GM19351 (cell line): ENCODE measurements around the gene ZNF668.
"Not testable (repeated sequence)": the region's sequence is repeated elsewhere in the genome, so short reads cannot be mapped to it uniquely, and the experiment has no call there.

Source experiments
- ATAC-seq: cut with Tn5 transposase; IDR thresholded peaks from one replicate; pipeline ENCODE4 v1.9.1; 2021; ENCODE audit warnings: mild to moderate bottlenecking, moderate library complexity; ENCODE audit not compliant: unreplicated experiment

Gene ZNF668

GRCh38 chr16:31100876-31101641, 27.0 kb upstream of the ZNF668 start:
- ATAC-seq, result not testable (repeated sequence)

DNA sequence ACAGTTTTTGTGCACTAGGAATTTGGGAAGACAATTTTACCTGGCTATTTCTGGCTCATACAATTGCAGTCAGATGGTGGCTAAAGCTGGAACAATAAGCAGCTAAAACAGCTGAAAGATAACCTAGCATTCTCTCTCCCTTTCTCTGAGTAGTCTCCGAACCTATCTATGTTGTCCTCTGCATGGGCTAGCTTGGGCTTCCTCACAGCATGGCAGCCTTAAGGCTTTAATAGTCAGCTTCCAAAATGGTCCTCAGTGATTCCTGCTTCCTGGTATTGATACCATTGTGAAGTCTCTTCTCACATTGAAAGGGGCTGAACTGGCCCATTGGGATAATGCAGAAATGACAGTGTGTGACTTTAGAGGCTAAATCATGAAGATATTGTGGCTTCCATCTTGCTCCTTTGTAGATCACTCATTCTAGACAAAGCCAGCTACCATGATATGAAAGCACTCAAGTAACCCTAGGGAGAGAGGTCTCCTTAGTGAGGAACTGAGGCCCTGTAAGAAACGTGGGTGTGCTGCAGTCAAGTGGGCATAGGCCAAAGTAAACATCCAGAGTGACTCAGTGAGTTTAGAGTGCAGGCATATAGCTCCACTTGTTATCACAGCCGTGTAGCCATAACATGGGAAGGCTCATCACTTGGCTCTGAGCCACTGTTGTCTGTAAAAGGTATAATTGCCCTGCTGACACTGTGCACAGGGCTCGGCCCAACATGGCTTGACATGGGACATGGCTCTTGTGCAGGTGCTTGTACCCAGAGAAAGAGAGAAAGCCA, 26.0 kb upstream of the ZNF668 start:
- ATAC-seq, result no peak

GRCh38 chr16:31094424-31095120, 20.5 kb upstream of the ZNF668 start, which contains the start of gene VKORC1:
TSS of gene VKORC1 (minus strand) at chr16:31094797. CDS start at chr16:31094729, 68 bp downstream.
- ATAC-seq, result peak; percentile 78

DNA sequence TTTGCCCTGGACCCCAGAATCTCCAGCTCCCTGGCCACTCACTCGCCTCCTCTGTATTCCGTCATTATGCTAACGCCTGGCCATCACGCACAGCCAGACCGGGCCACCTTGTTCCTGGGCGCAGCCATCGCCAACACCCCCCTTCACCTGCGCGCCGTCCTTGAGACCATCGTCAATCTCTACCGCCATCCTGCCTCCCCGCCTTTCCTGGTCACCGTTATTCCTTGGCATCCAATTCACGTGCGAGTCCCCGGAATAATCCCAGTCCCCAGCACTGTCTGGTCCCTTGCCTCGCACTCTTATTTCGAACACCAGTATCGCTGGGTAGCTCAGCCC, 20.0 kb upstream of the ZNF668 start:
- no peak for ATAC-seq

- no peak for ATAC-seq
Measured at GRCh38 chr16:31093132-31093703, 19.2 kb upstream of the ZNF668 start.

- ATAC-seq, result no peak
Measured at GRCh38 chr16:31092330-31092729, 18.3 kb upstream of the ZNF668 start.

DNA sequence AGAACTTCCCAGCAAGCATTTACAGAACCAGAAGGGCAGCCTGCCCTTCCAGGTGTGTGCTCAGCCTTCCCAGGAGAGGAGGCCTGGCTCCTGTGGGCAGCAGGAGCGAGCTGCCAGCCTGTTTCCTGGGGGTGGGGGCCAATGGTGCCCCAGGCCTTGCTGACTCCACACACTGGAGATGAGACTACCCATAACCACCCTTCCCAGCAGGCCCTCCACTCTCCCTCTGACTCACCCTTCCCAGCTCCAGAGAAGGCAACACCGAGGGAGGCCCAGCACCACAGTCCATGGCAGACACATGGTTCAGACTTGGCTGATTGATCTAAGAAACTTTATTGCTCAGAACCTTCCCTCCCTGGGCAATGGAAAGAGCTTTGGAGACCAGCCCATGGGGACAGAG, 16.5 kb upstream of the ZNF668 start:
- no peak for ATAC-seq

- no peak for ATAC-seq
Measured at GRCh38 chr16:31089199-31089598, 15.2 kb upstream of the ZNF668 start.

GRCh38 chr16:31088459-31089183, 14.6 kb upstream of the ZNF668 start, which contains the start of gene PRSS53:
TSS of gene PRSS53 (minus strand) at chr16:31088943. CDS start at chr16:31088809, 134 bp downstream.
- no peak for ATAC-seq

DNA sequence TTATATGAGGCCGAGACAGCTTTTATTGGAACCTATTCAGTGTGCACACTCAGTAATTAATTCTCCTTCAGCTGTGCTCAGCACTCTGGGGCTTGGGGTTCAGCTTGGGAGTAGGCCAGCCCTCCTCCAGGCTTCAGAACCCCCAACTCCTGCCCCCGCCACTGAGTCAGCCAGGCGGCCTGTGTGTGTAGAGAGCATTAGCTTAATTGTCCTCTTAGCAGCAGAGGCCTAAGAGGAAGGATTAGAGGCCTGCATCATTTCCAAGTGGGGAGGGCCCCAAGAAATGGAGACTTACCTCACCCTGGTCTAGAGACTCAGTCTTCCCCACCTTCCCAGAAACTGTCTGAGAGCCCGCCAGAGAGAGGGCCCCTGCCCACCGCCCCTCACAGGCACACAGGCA, 13.9 kb upstream of the ZNF668 start:
- no peak for ATAC-seq

DNA sequence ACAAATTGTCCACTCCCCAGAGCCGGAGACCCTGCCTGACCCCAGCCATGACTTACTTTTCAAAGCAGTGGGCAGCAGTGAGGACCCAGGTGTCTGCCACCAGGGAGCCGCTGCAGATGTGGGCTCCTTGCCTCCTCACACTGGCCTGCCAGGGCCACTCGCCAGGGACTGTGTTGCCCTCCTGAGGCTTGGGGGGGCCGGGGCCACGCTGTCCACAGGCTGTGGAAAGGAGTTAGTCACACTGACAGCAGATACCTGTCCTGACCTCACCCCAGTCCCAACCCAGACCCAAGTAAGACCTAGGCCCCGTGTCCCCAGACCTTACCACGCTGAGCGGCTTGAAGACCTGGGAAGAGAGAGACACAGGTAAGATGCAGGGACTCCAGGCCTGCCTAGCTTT, 13.4 kb upstream of the ZNF668 start:
- no peak for ATAC-seq

DNA sequence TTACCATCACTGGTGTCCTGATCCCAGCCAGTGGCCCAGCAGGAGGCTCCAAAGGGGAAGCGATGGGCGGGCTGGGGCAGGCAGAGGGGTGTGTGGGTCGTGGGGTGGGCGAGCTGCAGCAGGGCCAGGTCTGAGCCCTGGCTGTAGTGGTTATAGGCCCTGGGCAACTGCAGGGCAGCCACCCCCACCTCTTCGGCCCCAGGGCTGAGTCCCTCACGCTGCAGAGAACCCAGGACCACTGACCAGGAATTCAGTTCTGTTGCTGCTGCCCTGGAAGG, 12.5 kb upstream of the ZNF668 start:
- no peak for ATAC-seq

- ATAC-seq, result no peak
Measured at GRCh38 chr16:31085873-31086628, 12.0 kb upstream of the ZNF668 start.

- no peak for ATAC-seq
Measured at GRCh38 chr16:31085411-31085810, 11.4 kb upstream of the ZNF668 start.

DNA sequence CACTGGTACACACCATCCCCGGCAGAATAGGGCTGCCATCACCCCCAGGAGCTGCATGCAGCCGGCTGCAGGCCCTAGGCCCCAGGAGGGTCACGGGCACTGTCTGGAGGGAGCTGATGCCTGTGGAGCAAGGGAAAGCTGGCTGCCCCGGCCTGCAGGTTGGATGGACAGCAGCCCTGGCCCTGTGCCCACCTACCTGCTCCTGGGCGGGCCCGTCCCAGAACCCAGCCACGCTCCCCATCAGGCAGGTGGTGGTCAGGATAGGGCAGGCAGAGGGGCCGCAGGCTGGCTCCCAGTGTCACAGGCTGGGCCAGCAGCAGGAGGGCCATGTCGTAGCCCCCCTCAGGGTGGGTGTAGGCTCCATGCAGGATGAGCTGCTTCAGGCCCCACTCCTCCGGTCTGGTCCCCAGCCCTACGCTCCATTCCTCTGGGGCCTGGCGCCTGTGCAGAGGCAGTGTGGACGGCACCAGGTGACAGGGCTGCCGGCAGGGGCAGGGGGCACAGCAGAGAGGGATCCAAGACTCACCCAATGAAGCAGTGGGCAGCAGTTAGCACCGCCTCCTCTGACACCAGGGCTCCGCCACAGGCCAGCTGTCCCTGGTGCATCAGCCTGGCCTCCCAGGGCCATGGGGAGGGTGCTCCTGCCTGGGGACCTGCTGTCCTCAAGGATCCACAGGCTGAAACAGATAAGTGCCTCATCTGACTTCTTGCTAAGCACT, 10.7 kb upstream of the ZNF668 start:
- no peak for ATAC-seq

DNA sequence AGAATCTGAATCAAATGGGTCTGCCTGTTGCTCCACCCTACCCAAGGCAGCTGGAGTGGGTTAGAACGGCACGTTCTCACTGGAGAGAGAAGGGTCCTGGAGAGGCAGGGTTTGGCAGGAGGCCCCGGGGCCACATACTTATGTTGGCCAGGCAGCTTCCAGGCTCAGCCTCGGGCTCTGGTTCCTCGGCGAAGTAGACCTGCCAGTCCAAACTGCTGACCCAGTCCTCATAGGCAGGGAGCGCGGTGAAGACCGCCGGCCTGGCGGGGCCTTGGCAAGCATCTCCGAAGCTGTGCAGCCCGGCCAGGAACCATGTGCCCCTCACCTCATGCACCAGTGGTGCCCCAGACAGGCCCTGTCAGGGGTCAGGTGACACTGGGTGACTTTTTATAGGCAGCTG, 9.9 kb upstream of the ZNF668 start:
- no peak for ATAC-seq

GRCh38 chr16:31083556-31083955, 9.5 kb upstream of the ZNF668 start:
- ATAC-seq, result no peak

DNA sequence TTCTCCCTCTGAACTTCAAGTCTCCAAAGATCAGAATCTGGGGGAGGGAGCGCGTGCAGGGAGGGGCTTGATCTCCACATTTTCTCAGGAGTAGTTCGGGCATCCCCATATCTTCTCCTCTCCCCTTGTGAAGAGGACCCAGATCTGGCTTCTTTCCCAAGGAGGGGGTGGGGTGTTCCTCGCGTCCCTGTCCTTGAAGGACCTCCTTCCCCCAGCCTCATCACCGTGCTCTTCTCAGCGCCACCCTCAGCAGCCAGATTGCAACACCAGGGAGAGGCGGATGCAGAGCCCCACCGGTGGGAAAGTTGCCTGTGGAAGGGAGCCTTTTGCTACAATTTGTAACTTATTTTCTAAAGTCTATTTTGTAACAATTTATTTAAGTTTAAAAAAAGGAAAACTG, 9.0 kb upstream of the ZNF668 start:
- ATAC-seq, result no peak

GRCh38 chr16:31082368-31083045, 8.5 kb upstream of the ZNF668 start:
- ATAC-seq, result no peak
